SIG-M5 treated with dmso at 0.1 percent for 504 hours (cell line): ENCODE results near the gene WWTR1.

Source experiments
- DNase-seq: peaks from one replicate; lab custom pipeline; 2025; ENCODE audit not compliant: unreplicated experiment; lab: John Stamatoyannopoulos, UW

Gene WWTR1

DNA sequence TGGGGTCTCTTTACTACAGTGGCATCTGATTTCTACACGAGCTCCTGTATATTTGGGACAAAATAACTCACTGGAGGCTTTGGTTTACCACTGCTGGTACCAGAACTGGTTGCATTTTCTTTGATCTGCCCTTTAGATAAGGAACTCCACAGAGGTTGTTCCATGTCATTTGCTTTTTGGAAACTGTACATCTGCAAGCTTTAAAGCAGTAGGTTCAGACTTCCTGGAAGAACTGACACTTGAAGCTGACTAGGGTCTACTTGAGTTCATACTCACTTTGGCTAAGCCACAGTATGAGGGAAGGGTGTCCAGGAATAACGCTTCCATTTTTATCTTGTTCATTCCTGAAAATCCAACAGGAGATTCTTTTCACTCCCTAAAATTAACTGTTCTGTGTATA, 86.4 kb downstream of the WWTR1 start:
- DNase-seq: no peak

DNA sequence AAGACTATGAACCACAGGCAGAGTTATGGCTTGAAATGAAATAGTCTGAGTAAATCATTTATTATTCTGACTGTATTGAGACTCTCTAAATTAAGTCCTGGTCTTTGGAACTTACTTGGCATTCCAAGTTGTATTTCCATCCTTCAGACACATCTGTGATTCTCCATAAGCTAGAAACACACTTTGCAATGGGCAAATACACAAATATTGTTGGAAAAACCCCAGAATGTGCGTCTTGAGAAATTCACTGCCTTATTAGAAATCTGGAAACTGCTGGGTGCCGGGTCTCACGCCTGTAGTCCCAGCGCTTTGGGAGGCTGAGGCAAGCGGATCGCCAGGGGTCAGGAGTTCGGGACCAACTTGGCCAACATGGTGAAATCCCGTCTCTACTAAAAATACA, 87.8 kb downstream of the WWTR1 start:
- no peak for DNase-seq

DNA sequence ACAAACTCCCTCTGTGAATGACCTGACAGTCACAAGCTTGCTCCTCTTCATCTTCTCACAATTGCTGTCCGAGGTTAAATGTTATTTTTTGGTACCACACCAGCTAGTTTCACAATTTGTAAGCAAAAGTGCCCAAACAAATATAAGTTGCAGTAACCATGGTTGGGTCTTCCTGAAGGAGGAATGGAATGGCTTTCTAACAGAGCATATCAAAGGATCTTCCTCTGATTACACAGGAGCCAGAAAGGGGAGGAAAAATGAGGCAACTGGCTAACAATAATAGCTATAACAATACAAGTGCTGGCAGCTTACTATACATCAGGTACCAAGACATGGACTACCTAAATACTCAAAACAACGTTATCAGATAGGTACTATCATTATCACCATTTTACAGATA, 90.4 kb downstream of the WWTR1 start:
- DNase-seq: no peak

DNA sequence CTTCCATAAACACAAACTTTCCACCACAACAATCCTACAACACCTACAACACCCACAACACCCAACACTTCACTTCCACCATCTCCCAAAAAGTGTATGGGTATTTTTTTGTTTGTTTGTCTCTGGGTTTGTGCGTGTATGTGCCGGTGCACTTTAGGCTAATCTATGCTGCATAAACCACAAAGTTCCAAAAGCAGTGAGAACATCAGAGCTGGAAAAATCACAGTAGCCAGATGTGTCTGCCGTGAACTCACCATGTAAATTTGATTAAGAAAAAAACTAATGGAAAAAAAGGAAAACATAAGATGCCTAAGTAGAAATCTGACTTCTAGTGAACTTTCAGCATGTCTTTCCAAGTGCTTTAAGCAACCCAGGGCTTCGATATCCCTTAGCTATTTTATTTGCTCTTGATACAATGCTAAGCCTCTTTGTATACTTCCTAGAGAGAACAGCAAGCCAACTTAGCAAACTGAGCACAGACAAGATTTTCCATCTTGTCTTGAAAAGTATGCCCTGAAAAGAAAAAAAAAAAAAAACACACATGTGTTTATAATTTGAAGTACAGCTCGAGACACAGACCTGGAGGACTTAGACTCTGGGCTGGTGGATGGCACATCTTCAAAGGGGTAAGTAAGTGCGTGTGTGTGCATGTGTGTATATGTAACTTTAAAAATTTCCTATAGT, 91.4 kb downstream of the WWTR1 start:
- no peak for DNase-seq

DNA sequence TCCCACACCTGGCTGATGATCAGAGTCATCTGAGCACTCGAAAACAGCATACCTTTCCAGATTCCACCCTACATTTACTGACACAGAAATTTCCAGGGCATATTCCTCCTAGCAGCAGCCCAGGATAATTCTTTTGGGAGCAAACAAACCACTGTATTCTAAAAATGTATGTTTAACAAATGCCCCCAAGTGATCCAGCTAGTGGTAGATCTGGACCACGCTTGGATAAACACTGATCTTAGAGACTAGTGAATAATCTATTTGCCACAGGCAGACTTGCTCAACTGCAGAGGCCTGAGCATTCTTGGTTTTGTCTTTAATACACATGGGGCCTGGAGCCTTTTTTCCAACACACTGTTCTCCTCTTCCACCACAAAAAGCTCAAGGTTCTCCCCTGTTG, 93.7 kb downstream of the WWTR1 start:
- no peak for DNase-seq

DNA sequence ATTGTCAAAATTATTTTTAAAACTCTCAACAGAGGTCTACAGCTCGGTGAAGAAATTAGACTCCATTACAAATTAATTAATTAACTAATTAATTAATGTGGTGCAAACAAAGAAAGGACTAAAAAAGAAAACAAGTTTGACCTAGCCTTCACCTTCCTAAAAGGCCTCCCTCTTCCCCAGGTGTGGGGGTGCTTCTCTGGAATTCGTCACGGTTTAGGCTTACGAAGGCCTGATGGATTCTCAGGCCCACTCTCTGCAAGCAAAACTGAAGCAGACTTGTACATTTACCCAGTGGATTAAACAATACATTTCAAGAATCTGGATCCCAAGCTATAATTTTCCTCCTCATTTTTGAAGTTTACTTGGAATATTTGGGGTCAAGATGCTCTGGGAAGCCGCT, 94.7 kb downstream of the WWTR1 start:
- no peak for DNase-seq

DNA sequence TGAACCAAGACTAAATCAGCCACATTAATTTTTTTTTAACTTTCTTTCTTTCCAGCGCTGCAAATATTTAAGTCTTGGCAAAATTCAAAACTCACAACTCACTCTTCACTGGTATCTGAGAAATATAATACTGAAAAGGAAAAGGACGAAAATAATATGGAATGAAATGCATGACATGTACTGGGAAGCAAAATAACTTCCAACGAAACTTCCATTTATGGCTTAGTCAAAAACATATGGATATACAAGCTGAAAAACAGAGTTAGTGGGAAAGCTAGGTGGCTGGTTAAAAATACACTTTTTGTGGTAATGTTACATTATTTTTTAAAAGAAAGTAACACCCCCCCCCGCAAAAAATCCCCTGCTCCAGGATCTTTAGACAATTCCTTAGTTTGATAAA, 97.2 kb downstream of the WWTR1 start:
- no peak for DNase-seq

DNA sequence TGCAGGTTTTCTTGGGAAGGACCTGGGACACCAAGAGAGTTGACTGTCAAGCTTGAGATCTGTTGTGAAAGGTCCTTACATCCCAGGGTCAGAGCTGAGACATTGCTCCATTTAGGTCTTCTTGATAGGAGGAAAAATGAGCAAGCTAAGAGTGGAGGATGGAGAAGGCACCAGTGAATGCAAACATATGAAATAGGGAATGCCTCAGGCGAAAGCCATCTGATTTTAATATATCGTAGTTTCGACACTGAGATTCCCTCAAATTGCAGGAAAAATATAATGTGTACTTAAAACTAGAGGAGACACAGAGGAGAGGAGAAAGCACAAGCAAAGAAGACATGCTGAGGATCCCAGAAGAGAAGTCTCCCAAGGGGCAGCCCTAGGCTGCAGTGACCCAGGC, 97.8 kb downstream of the WWTR1 start:
- no peak for DNase-seq

DNA sequence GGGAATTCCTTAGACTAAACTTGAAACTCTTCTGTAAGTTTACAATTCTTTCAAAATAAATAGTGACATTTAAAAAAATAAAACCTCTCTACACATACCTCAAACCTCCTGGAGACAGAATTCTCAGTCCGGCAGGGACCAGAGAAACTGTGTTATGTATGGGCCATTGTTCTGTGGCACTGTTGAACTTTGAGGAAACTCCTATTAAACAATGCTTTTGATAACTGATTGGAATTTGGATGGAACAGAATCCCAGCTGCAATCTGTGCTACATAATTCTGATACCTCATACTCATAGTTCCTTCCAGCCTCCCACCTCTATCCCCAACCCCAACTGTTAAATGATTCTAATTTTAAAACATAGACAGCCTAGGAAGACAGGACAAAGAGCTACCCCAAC, 98.3 kb downstream of the WWTR1 start:
- no peak for DNase-seq

DNA sequence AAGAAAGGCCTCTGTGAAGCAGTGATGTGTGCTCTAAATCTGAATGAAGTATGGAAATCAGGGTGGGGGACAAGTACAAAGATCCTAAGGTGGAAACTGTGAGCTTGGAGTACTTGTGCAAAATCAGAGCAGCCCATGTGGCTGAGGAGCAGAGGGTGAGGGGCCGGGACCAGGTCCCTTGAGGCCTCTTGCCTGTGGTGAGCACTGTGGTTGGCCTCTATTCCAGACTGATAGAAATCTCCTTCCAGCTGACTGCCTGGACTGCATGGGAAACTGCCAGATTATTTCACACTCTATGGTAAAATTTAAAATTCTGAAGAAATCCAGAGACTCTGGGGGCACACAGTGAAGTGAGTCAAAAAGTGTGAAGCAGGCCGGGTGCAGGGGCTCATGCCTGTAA, 101.9 kb downstream of the WWTR1 start:
- no peak for DNase-seq

DNA sequence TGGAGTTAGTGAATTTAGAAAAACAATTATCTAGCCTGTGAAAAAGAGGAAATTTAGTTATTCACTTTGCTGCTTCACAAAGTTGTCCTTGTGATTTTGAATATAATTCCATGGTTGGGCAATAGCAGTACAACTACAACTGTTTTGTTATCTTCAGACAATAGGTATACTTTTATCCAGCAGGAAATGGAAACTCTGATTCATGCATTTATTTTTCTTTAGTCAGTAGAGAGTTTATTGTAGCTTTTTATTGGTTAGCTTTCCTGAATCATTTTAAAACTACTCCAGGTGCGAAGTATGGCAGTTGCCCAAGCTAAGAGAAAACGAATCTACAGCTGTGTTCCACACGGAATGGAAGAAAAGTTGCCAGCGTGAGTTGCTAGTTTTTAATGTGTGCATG, 103.0 kb downstream of the WWTR1 start:
- no peak for DNase-seq

DNA sequence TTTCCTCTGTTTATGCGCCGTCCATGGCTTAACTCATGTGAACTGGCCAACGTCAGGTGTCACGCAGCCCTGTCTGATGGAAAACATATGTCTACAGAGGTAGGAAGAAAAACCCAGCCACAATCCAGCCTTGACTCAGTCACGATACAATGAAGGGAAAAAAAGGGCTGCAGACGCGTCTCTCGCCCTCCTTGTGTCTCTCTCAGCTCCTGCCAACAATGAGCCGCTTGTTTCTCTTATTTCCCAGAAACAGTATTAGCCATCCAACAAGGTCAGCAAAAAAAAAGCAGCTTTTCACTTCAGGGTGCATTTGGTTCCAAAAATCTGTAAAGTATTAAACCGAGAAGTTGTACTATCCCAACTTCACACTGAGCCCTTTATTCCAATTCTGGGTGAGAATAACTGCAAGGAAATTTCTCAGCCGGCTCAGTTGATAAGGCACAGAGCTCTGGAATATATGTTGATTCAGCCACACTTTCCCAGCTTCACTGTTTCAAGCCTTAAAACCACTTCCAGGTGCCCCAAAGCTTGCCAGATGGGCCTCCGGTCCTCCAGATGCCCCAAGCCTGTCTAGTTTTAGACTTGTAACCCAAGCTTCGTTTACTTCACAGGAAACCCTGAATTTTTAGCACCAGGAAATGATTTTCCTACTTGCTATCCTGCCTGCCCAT, 103.9 kb downstream of the WWTR1 start:
- no peak for DNase-seq

DNA sequence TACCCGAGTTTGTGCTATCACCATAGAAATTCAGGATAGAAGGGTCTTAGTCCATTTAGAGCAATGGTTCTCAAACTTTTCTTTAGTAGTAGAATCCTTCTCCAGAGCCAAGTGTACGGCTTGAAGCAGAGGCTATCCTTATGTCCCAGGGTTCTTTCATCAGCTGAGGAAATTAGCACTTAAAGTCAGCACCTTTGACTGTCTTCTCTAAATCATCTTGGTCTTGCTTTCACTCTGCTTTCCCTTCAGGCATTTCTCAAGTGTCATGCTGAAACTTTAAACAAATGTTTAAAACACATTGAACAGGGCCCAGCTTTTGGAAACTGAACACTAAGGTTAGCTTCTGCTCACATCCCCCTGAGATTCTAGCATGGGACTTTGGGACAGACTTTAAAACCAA, 105.1 kb downstream of the WWTR1 start:
- DNase-seq: no peak

DNA sequence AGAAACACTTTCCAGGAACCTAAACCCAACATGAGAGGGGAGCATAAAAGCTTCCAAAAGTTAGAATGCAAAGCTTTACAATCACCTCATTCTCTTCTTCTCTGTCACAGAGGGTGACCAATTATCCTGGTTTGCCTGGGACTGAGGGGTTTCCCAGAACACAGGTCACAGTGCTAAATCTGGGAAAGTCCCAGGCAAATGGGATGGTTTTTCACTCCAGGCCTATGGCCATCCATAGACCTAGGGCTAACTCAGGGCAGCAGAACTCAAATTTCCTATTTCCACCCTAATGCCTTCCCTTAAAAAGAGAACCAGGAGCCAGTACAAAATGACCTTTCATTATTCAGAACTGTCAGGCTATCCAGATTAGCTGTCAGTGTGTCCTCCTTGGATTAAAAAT, 106.3 kb downstream of the WWTR1 start:
- DNase-seq: no peak

DNA sequence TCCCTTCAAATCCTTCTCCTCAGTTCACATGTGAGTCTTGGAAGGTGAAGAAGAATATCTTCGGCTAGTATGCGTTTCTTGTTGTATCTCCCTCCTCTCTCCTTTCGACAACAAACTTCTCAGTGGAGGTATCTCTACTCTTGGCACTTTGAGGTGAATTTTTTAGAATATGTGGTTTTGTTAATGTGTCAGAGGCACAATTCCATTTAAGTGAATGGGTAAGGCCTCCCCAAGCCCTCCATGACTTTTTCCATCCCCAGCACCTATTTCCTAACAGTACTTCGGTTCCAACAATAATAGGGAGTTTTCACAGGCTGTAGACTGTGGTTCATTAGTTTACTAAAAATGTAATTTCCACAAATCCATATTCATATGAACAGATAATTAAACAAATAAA, 109.2 kb downstream of the WWTR1 start:
- no peak for DNase-seq

DNA sequence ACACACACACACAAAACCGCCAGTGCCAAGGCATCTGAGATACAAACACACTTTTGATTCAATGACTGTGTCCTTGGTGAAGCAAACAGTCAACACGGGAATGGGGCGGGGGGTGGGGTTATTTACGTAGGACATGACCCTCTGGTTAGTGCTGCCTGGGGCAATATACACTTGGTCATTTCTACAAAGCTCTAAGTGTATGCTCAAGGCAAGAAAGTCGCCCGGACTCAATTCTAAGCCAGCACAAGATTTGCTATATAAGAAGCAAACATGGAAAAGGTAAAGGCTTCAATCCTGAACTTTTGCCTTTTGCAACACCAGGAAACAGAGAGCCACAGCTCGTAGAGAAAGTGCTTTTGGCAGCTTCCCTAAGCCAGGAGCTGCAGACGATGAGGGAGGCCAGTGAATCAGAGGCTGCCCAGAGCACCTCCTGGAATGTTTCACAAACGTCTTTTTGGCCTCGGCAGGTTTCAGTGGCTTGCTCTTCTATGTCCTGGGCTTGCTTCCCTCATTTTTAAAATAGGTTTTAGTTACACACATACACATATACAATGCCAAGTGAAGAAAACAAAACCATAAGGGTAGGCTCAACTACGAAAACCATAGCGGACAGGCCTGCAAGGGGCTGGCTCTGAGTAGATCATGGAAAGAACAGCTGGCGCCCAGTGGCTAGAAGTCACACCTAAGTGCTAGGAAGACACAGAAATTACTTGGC, 109.7 kb downstream of the WWTR1 start:
- peak; percentile 10 for DNase-seq

DNA sequence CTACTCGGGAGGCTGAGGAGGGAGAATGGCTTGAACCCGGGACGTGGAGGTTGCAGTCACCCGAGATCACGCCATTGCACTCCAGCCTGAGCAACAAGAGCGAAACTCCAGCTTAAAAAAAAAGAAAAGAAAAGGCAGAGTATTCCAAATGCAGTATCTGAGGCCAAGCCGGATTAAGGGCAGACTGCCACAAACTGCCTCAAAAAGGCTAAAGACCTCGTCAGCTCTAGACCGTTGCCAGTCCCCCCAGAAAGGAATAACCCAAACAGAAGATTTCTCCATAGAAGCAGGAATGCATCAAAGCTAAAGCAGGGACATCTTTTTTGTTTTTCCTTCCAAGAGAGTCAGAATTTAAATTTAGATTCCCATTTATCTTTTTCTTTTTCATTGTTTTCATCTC, 110.4 kb downstream of the WWTR1 start:
- no peak for DNase-seq

DNA sequence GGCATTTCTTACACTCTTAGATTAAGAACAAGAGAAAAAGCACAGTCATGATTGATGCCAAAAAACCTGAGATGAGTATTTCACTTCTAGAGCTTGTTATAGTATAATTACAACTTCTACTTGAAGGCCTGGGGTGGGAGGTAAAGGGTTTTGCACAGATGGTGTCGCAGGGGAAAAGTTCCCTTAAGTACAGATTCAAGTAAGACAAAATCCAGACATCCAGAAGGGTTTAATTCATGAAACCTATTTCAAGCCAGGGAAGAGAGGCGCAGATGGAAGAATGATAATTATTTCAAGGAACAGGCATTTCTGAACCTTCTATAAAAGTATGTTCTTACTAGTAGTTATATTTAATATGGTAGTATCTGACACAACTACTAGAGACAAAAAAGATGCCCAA, 112.8 kb downstream of the WWTR1 start:
- DNase-seq: no peak

DNA sequence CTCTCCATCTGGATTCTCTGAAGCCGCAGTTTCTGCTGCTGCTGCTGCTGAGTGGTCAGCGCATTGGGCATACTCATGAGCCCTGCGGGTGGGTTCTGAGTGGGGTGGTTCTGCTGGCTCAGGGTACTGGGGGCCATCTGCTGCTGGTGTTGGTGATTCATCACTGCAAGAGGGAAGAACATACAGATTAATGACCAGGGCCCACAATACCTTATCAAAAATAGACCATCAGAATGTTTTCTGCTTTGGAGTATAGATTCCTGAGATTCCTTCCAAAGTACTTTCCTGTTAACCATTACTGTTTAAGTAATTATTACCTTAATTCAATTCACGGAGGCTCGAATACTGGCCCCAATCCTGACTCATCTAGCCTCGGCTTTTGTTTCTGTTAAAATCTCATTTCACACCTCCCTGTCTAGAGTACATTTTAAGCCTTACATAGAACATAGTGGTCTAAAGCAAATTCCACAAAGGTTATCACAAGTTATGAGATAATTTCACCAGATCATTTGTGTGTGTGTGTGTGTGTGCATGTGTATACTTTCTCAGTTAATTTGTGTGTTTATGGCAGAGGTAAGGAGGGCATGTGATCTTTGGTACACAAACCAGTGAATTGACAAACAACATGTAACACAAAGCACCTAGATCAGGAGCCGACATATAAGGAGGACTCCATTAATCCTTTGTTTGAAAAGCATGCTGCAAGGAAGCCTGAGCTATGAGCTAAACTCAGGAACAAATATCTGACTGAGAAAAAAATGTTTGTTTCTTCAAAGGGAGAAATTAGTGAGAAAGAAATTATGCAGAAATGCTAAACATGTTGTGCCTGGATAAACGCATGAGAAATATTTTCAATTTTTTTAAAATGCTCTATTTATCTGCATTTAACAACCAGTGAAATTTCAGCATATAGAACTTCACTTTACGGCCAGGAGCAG, 115.2 kb downstream of the WWTR1 start:
- no peak for DNase-seq

DNA sequence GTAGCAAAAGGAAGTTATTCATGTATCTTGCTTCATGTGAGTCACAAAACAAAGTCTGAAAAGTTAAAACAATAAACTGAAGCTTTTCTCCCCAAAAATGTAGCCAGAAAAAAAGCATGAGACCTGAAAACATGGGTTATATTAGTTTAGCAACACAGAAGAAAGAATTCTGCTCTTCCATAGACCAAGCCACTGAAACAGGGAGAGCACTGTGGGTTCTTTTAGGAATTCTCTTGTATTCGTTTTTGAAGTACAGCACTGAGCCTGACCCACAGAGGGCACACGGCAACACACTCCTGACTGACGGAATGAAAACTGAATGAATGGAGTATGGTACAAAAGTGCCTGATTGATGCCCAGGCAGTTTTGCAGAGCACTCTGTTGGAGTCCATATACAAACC, 116.7 kb downstream of the WWTR1 start:
- no peak for DNase-seq

DNA sequence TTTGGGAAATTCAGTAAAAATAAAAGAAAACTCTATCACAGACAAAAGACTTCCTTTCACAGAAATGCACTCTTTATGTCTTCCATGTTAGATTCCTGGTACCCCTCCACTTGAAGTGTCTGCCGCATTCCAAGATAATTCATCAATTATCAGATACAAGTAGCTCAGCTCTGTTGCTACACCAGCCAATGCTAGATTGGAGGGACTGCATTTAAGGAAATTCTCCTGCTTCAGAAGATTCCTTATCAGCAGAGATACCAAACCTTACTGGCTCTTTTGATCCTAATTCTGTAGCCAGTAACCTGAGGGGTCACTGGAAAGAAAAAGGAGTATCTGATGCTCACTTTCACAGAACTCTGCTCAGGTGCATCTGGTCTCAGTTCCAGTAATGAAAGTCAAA, 119.5 kb downstream of the WWTR1 start:
- no peak for DNase-seq
